Fibroblast of lung (primary cell): ENCODE measurements around the gene GPR108. TPM values are rescaled to one million over a fixed set of nuclear protein-coding genes. Genes with fewer than 3 reads are reported as not detected.
A peak's percentile ranks its signal among the peaks of the same experiment; 100 is the strongest.
"Not testable (repeated sequence)": the region's sequence is repeated elsewhere in the genome, so short reads cannot be mapped to it uniquely, and the experiment has no call there.

Experiments
- DNase-seq, 2 donors: peaks; one replicate each; pipeline versions ENCODE4 v3.0.0 to v3.0.0-alpha.2; 2010; ENCODE audit warnings: low read depth in 2 of 2
- H2AFZ ChIP-seq: 2 replicates; pipeline ENCODE4 v1.5.1; 2012; ENCODE audit warnings: low read length, control low read depth, inconsistent platforms
- H3K27ac ChIP-seq: 2 replicates; pipeline ENCODE4 v1.5.1; 2011; ENCODE audit warnings: low read length, control low read depth; ENCODE audit not compliant: insufficient read depth
- H3K27me3 ChIP-seq: 2 replicates; pipeline ENCODE4 v1.5.1; 2011; ENCODE audit warnings: mild to moderate bottlenecking, low read length; ENCODE audit not compliant: control insufficient read depth, insufficient read depth
- H3K36me3 ChIP-seq: 2 replicates; pipeline ENCODE4 v1.5.1; 2011; ENCODE audit warnings: low read length; ENCODE audit not compliant: control insufficient read depth, insufficient read depth
- H3K4me1 ChIP-seq: 2 replicates; pipeline ENCODE4 v1.5.1; 2011; ENCODE audit warnings: low read length; ENCODE audit not compliant: control insufficient read depth, insufficient read depth; ENCODE audit errors: extremely low read depth
- H3K4me2 ChIP-seq: 2 replicates; pipeline ENCODE4 v1.5.1; 2011; ENCODE audit warnings: low read length, control low read depth; ENCODE audit not compliant: insufficient read depth; ENCODE audit errors: extremely low read depth
- H3K4me3 ChIP-seq, 4 experiments: fragments of 200-600 bp in 1 of 4; sonication (generic) in 1 of 4; replicated peaks in 1 of 4; 2 replicates each; pipeline ENCODE4 v1.5.1; 2011 to 2016; ENCODE audit warnings: low read length in 4 of 4, low read depth in 3 of 4, mild to moderate bottlenecking in 3 of 4, control low read depth in 2 of 4, inconsistent platforms in 1 of 4, mixed read lengths in 1 of 4; ENCODE audit not compliant: insufficient read depth in 1 of 4; ENCODE audit errors: control extremely low read depth in 1 of 4
- H3K79me2 ChIP-seq: 2 replicates; pipeline ENCODE4 v1.5.1; 2012; ENCODE audit warnings: mild to moderate bottlenecking, low read length, inconsistent platforms; ENCODE audit not compliant: control insufficient read depth, insufficient read depth
- H3K9ac ChIP-seq: 2 replicates; pipeline ENCODE4 v1.5.1; 2011; ENCODE audit warnings: mild to moderate bottlenecking, low read length, control low read depth; ENCODE audit not compliant: insufficient read depth
- H3K9me3 ChIP-seq: 2 replicates; pipeline ENCODE4 v1.5.1; 2012; ENCODE audit warnings: low read depth, low read length; ENCODE audit not compliant: control insufficient read depth, insufficient read depth
- H4K20me1 ChIP-seq: 2 replicates; pipeline ENCODE4 v1.5.1; 2011; ENCODE audit warnings: low read length; ENCODE audit not compliant: control insufficient read depth, insufficient read depth; ENCODE audit errors: extremely low read depth
- EZH2 ChIP-seq: IDR thresholded peaks from 2 replicates; pipeline ENCODE4 v1.5.1; 2012; ENCODE audit warnings: low read length, control low read depth, mild to moderate bottlenecking; ENCODE audit errors: missing control alignments
- polyA plus RNA-seq, 2 donors: library from polyadenylated mRNA; depleted of rRNA in 1 of 2; stranded (reverse) in 1 of 2; unstranded in 1 of 2; fragments of >200 nt; gene quantifications; 2 replicates each; pipeline ENCODE4 v1.2.1, GENCODE V29; 2011 to 2012; ENCODE audit warnings: missing spikeins in 1 of 2
- total RNA-seq: library from RNA; depleted of rRNA; stranded (reverse); fragments of >200 nt; gene quantifications from 2 replicates; pipeline ENCODE4 v1.2.1, GENCODE V29; 2014
- TF ChIP-seq, protein P1 (sequence below), 2 donors: IDR thresholded peaks in 1 of 2; conservative IDR thresholded peaks in 1 of 2; 1 replicate in 1 of 2; 2 replicates in 1 of 2; pipeline ENCODE4 v1.5.1; 2011 to 2012; ENCODE audit warnings: low read length in 2 of 2, control low read depth in 1 of 2, inconsistent platforms in 1 of 2, low read depth in 1 of 2, mild to moderate bottlenecking in 1 of 2

The GPR108 gene
- total and polyA plus RNA-seq, 2 donors (not counting 1 experiment from before 2014, with no cell fraction given): 28.4 to 57.0 TPM

DNA sequence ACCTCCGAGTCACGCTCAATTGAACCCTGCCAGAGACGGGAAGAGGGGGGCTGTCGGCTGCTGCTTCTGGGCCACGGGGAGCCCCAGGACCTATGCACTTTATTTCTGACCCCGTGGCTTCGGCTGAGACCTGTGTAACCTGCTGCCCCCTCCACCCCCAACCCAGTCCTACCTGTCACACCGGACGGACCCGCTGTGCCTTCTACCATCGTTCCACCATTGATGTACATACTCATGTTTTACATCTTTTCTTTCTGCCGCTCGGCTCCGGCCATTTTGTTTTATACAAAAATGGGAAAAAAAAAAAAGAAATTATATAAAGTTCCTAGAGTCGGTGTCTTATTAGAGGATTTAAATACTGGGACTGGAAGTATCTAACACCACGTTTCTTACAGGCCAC lies 13.8 kb upstream of the GPR108 start:
- H3K9ac ChIP-seq: no peak overlapping the region
- no peak overlapping the region for H3K4me3 ChIP-seq
- no peaks in the 10 kb centered on the region for H3K9me3 ChIP-seq
- H2AFZ ChIP-seq: no peak overlapping the region
- no peak for TF ChIP-seq EZH2
- TF ChIP-seq, protein P1, sequence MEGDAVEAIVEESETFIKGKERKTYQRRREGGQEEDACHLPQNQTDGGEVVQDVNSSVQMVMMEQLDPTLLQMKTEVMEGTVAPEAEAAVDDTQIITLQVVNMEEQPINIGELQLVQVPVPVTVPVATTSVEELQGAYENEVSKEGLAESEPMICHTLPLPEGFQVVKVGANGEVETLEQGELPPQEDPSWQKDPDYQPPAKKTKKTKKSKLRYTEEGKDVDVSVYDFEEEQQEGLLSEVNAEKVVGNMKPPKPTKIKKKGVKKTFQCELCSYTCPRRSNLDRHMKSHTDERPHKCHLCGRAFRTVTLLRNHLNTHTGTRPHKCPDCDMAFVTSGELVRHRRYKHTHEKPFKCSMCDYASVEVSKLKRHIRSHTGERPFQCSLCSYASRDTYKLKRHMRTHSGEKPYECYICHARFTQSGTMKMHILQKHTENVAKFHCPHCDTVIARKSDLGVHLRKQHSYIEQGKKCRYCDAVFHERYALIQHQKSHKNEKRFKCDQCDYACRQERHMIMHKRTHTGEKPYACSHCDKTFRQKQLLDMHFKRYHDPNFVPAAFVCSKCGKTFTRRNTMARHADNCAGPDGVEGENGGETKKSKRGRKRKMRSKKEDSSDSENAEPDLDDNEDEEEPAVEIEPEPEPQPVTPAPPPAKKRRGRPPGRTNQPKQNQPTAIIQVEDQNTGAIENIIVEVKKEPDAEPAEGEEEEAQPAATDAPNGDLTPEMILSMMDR (conservative IDR thresholded peaks at IDR 0.05 in 1 of 2, IDR thresholded peaks at IDR 0.05 in 1 of 2; ENCODE audit: low read depth in 1 of 2, low read length in 2 of 2): no peak
- no peak overlapping the region for H3K4me2 ChIP-seq
- peaks cover 11% of the 10 kb centered on the region for H3K36me3 ChIP-seq
- no peaks in the 10 kb centered on the region for H3K4me1 ChIP-seq
- H3K27ac ChIP-seq: no peak overlapping the region
- no peaks in the 10 kb centered on the region for H3K79me2 ChIP-seq
- no peak for DNase-seq
- H4K20me1 ChIP-seq: no peaks in the 10 kb centered on the region
- no peaks in the 10 kb centered on the region for H3K27me3 ChIP-seq

DNA sequence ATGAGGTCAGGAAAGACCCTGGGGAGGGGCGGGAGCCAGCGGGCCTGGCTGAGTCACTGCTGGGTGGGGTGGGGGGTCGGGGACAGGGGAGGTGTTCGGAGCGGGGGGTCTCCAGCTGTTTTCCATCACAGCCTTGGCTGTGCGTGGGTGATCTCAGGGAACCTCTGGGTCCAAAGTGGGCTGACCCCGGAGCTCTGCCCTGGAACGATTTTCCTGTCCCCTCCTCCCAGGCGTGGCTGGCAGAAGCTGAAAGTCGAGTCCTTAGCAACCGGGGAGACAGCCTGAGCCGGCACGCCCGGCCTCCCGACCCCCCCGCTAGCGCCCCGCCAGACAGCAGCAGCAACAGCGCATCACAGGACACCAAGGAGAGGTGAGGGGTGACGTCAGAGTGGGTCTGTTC lies 12.7 kb upstream of the GPR108 start:
- H3K4me2 ChIP-seq: no peak overlapping the region
- no peaks in the 10 kb centered on the region for H4K20me1 ChIP-seq
- no peak overlapping the region for H3K9ac ChIP-seq
- no peak overlapping the region for H2AFZ ChIP-seq
- DNase-seq: peak in 1 of 2 donors; percentile 71
- H3K9me3 ChIP-seq: no peaks in the 10 kb centered on the region
- H3K4me3 ChIP-seq: no peak overlapping the region
- H3K79me2 ChIP-seq: peaks cover 3% of the 10 kb centered on the region
- H3K36me3 ChIP-seq: peaks cover 15% of the 10 kb centered on the region
- H3K4me1 ChIP-seq: peaks cover 6% of the 10 kb centered on the region
- peak overlapping the region; percentile 48 for H3K27ac ChIP-seq
- TF ChIP-seq, protein P1 (conservative IDR thresholded peaks at IDR 0.05 in 1 of 2, IDR thresholded peaks at IDR 0.05 in 1 of 2; ENCODE audit: low read depth in 1 of 2, low read length in 2 of 2): no peak
- no peak for TF ChIP-seq EZH2
- no peaks in the 10 kb centered on the region for H3K27me3 ChIP-seq

DNA sequence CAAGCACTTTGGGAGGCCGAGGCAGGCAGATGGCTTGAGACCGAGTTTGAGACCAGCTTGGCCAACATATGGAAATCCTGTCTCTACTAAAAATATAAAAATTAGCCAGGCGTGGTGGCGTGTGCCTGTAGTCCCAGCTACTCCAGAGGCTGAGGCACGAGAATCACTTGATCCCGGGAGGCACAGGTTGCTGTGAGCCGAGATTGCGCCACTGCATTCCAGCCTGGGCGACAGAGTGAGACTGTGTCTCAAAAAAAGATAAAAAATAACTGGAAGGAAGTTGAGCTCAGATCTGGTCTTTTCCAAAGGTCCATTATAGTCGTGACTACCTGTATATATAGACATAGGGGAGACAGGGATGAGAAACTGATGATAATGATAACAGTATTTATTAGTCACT lies 11.2 kb upstream of the GPR108 start:
- DNase-seq: not testable (repeated sequence)

More for the DNA sequence above, 11.2 kb upstream of the GPR108 start:
- H3K4me2 ChIP-seq, H2AFZ ChIP-seq, H3K27ac ChIP-seq, H4K20me1 ChIP-seq, H3K9ac ChIP-seq, H3K27me3 ChIP-seq, H3K9me3 ChIP-seq, H3K4me3 ChIP-seq, H3K79me2 ChIP-seq: not testable (repeated sequence)
- Histone ChIP-seq H3K36me3 (peaks cover 19% of the 10 kb centered on the region), H3K4me1 (peaks cover 17% of the 10 kb centered on the region)
